ENCODE data around the gene LRRC25.

DNA sequence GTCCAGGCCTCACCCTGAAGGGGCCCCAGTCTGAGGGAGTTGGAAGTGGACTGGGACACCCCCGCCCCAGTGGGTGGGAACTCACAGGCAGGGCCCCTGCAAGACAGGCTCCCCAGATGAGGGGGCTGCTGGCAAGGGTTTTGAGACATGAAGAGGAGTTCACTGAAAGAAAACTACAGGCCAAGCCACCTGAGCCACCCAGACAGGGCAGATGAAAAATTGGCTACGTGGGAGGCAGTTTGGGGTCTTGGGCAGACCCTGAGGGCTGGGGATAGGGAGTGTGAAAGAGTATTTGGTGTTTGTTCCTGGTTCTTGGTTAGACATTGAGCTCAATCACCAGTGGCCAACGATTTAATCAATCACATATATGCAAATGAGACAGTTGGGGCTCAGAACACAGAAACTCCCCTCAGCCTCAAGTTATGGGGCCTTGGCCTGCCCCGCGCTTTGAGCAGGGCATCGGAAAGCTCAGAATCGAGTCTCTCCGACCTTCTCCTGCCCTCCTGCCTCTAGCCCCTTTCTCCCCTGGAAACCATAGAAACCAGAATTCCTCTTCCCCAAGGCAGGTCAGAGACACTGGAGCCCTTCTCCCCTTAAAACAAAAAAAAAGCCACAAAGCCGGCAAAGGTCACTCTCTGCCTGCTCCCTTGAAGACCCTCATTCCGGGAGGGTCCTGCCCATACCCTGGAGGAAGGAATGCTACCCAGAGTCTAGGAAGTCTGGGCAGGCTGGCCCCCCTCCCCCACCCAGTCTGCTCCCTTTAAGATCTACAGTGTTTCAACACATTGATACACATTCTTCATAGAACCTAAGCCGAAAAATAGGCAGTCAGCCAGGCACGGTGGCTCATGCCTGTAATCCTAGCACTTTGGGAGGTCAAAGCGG, 41.8 kb upstream of the LRRC25 start:
- TF ChIP-seq TEAD4 (IDR thresholded peaks at IDR 0.05) (no peak), TAF1 (IDR thresholded peaks at IDR 0.05; ENCODE audit: low read depth) (no peak), EP300 (IDR thresholded peaks at IDR 0.05; ENCODE audit: borderline replicate concordance) (no peak), EGR1 (IDR thresholded peaks at IDR 0.05) (no peak), TCF12 (IDR thresholded peaks at IDR 0.05; ENCODE audit: low read depth) (no peak), NFIC (IDR thresholded peaks at IDR 0.05) (no peak)
- TF ChIP-seq, protein P1, sequence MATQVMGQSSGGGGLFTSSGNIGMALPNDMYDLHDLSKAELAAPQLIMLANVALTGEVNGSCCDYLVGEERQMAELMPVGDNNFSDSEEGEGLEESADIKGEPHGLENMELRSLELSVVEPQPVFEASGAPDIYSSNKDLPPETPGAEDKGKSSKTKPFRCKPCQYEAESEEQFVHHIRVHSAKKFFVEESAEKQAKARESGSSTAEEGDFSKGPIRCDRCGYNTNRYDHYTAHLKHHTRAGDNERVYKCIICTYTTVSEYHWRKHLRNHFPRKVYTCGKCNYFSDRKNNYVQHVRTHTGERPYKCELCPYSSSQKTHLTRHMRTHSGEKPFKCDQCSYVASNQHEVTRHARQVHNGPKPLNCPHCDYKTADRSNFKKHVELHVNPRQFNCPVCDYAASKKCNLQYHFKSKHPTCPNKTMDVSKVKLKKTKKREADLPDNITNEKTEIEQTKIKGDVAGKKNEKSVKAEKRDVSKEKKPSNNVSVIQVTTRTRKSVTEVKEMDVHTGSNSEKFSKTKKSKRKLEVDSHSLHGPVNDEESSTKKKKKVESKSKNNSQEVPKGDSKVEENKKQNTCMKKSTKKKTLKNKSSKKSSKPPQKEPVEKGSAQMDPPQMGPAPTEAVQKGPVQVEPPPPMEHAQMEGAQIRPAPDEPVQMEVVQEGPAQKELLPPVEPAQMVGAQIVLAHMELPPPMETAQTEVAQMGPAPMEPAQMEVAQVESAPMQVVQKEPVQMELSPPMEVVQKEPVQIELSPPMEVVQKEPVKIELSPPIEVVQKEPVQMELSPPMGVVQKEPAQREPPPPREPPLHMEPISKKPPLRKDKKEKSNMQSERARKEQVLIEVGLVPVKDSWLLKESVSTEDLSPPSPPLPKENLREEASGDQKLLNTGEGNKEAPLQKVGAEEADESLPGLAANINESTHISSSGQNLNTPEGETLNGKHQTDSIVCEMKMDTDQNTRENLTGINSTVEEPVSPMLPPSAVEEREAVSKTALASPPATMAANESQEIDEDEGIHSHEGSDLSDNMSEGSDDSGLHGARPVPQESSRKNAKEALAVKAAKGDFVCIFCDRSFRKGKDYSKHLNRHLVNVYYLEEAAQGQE (IDR thresholded peaks at IDR 0.05; ENCODE audit: low read depth) = no peak
- TF ChIP-seq, protein P2, sequence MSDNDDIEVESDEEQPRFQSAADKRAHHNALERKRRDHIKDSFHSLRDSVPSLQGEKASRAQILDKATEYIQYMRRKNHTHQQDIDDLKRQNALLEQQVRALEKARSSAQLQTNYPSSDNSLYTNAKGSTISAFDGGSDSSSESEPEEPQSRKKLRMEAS (IDR thresholded peaks at IDR 0.05) = no peak

All from Ishikawa (cell line).